Measurements from ENCODE around the gene GSTA3. TPM values are rescaled to one million over a fixed set of nuclear protein-coding genes. Genes with fewer than 3 reads are reported as not detected.
A peak's percentile ranks its signal among the peaks of the same experiment; 100 is the strongest.
"Not testable (repeated sequence)": the region's sequence is repeated elsewhere in the genome, so short reads cannot be mapped to it uniquely, and the experiment has no call there.

The GSTA3 gene
- total RNA-seq (2014; rRNA removed; shearing (Covaris generic)) = 0.80 TPM in 1 of 2 replicates, not detected in the other
- not detected in 2 replicates for polyA plus RNA-seq (2015; cell fraction: cytosol; rRNA removed)
- polyA plus RNA-seq (2015; cell fraction: nucleus; rRNA removed) = not detected in 2 replicates

GRCh38 chr6:52909531-52909930, at the start of gene GSTA3:
Gene GSTA3 (minus strand): TSS chr6:52909698. CDS start chr6:52905834, 3,864 bp downstream.
- DNase-seq (ENCODE audit: low read depth, low spot score) = peak; percentile 22
- in situ Hi-C loops (cut with HindIII; ENCODE audit: low pct_unique_long_range_greater_than_20kb, low sequenced_read_pairs) = no loop called here

GRCh38 chr6:52958546-52959255, 49.2 kb upstream of the GSTA3 start:
- in situ Hi-C loops (cut with HindIII; ENCODE audit: low pct_unique_long_range_greater_than_20kb, low sequenced_read_pairs) = no loop called here
- no peak for DNase-seq (ENCODE audit: low read depth, low spot score)

GRCh38 chr6:52955871-52956270, 46.4 kb upstream of the GSTA3 start:
- no peak for DNase-seq (ENCODE audit: low read depth, low spot score)
- in situ Hi-C loops (cut with HindIII; ENCODE audit: low pct_unique_long_range_greater_than_20kb, low sequenced_read_pairs) = no loop called here

GRCh38 chr6:52953911-52954839, 44.7 kb upstream of the GSTA3 start:
- in situ Hi-C loops (cut with HindIII; ENCODE audit: low pct_unique_long_range_greater_than_20kb, low sequenced_read_pairs) = no loop called here
- DNase-seq (ENCODE audit: low read depth, low spot score) = no peak

GRCh38 chr6:52946306-52946705, 36.8 kb upstream of the GSTA3 start:
- DNase-seq (ENCODE audit: low read depth, low spot score) = peak; percentile 7
- in situ Hi-C loops (cut with HindIII; ENCODE audit: low pct_unique_long_range_greater_than_20kb, low sequenced_read_pairs) = no loop called here

GRCh38 chr6:52942821-52943220, 33.3 kb upstream of the GSTA3 start:
- in situ Hi-C loops (cut with HindIII; ENCODE audit: low pct_unique_long_range_greater_than_20kb, low sequenced_read_pairs); DNase-seq (ENCODE audit: low read depth, low spot score): not testable (repeated sequence)

- in situ Hi-C loops (cut with HindIII; ENCODE audit: low pct_unique_long_range_greater_than_20kb, low sequenced_read_pairs) = no loop called here
Measured at GRCh38 chr6:52942221-52942620, 32.7 kb upstream of the GSTA3 start.

GRCh38 chr6:52937908-52938307, 28.4 kb upstream of the GSTA3 start:
- in situ Hi-C loops (cut with HindIII; ENCODE audit: low pct_unique_long_range_greater_than_20kb, low sequenced_read_pairs) = no loop called here
- DNase-seq (ENCODE audit: low read depth, low spot score) = no peak

More at GRCh38 chr6:52942221-52942620, 32.7 kb upstream of the GSTA3 start:
- no peak for DNase-seq (ENCODE audit: low read depth, low spot score)

- in situ Hi-C loops (cut with HindIII; ENCODE audit: low pct_unique_long_range_greater_than_20kb, low sequenced_read_pairs) = no loop called here
- no peak for DNase-seq (ENCODE audit: low read depth, low spot score)
Measured at GRCh38 chr6:52933778-52934177, 24.3 kb upstream of the GSTA3 start.

GRCh38 chr6:52931351-52931750, 21.9 kb upstream of the GSTA3 start:
- in situ Hi-C loops (cut with HindIII; ENCODE audit: low pct_unique_long_range_greater_than_20kb, low sequenced_read_pairs) = no loop called here
- DNase-seq (ENCODE audit: low read depth, low spot score) = no peak

GRCh38 chr6:52929321-52930164, 20.0 kb upstream of the GSTA3 start:
- in situ Hi-C loops (cut with HindIII; ENCODE audit: low pct_unique_long_range_greater_than_20kb, low sequenced_read_pairs) = no loop called here
- no peak for DNase-seq (ENCODE audit: low read depth, low spot score)

GRCh38 chr6:52927451-52927850, 18.0 kb upstream of the GSTA3 start:
- no peak for DNase-seq (ENCODE audit: low read depth, low spot score)
- in situ Hi-C loops (cut with HindIII; ENCODE audit: low pct_unique_long_range_greater_than_20kb, low sequenced_read_pairs) = no loop called here

GRCh38 chr6:52925919-52926792, 16.7 kb upstream of the GSTA3 start:
- no peak for DNase-seq (ENCODE audit: low read depth, low spot score)
- in situ Hi-C loops (cut with HindIII; ENCODE audit: low pct_unique_long_range_greater_than_20kb, low sequenced_read_pairs) = no loop called here

GRCh38 chr6:52925042-52925441, 15.5 kb upstream of the GSTA3 start:
- no peak for DNase-seq (ENCODE audit: low read depth, low spot score)
- in situ Hi-C loops (cut with HindIII; ENCODE audit: low pct_unique_long_range_greater_than_20kb, low sequenced_read_pairs) = no loop called here

GRCh38 chr6:52923689-52924088, 14.2 kb upstream of the GSTA3 start:
- in situ Hi-C loops (cut with HindIII; ENCODE audit: low pct_unique_long_range_greater_than_20kb, low sequenced_read_pairs); DNase-seq (ENCODE audit: low read depth, low spot score): not testable (repeated sequence)

- in situ Hi-C loops (cut with HindIII; ENCODE audit: low pct_unique_long_range_greater_than_20kb, low sequenced_read_pairs) = no loop called here
- DNase-seq (ENCODE audit: low read depth, low spot score) = no peak
Measured at GRCh38 chr6:52922161-52922560, 12.7 kb upstream of the GSTA3 start.

GRCh38 chr6:52921743-52922142, 12.2 kb upstream of the GSTA3 start:
- DNase-seq (ENCODE audit: low read depth, low spot score) = no peak
- in situ Hi-C loops (cut with HindIII; ENCODE audit: low pct_unique_long_range_greater_than_20kb, low sequenced_read_pairs) = no loop called here

All from SK-MEL-5 (cell line).